ENCODE measurements around the gene RGPD6.
"Not testable (repeated sequence)": the region's sequence is repeated elsewhere in the genome, so short reads cannot be mapped to it uniquely, and the experiment has no call there.

The RGPD6 gene

GRCh38 chr2:110576763-110577416, at the start of gene RGPD6:
TSS of gene RGPD6 (minus strand) at chr2:110577222. CDS start at chr2:110577024, 198 bp downstream.
- not testable (repeated sequence) for DNase-seq (ENCODE audit: low read depth in 2 of 2)

DNA sequence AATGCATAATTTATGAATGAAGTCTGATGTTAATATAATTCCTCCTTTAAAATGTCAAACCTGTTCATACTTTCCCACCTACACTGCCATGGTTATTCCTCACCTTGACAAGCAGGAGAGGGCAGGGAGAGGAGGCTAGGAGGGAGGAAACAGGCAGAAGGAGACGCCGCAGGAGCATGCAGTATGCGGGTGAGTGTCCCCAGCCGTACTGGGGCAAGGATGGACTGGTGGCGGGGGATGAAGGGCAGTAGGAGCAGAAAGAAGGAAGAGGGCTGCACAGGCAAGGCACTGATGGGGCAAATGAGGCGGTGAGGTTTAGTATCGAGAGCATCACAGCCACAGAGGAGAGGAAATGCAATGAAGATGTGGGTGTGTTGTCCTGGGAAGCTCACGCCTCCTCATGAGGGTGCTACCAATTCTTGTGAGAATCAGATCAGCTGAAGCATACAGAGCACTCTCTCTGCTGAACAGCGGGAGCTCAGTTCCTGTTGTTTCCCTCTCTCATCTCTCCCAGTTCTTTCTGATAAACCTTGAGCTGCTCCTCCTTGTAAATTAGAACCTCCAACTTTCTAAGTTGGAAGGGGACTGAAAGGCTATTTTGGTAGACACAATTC, 42.4 kb upstream of the RGPD6 start:
- not testable (repeated sequence) for DNase-seq (ENCODE audit: low read depth in 2 of 2)

DNA sequence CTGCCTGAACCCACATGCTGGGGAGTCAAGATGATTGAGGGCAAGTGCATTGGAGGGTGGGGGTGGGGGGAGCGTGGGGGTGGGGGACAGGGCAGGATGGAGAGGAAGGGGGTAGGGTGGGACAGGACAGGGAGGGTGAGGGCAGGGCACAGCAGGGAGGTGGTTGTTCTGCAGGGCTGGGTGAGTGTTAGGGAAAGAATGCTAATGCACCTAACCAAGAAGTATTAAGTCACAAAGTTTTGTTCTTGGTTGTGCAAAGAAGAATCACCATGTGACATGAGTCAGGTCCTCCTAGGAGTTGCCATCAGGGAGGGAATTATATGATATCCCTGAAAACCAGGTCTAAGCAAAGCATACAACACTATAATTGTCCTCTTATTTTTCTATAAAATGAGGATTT, 36.9 kb upstream of the RGPD6 start:
- DNase-seq (ENCODE audit: low read depth in 2 of 2): not testable (repeated sequence)

DNA sequence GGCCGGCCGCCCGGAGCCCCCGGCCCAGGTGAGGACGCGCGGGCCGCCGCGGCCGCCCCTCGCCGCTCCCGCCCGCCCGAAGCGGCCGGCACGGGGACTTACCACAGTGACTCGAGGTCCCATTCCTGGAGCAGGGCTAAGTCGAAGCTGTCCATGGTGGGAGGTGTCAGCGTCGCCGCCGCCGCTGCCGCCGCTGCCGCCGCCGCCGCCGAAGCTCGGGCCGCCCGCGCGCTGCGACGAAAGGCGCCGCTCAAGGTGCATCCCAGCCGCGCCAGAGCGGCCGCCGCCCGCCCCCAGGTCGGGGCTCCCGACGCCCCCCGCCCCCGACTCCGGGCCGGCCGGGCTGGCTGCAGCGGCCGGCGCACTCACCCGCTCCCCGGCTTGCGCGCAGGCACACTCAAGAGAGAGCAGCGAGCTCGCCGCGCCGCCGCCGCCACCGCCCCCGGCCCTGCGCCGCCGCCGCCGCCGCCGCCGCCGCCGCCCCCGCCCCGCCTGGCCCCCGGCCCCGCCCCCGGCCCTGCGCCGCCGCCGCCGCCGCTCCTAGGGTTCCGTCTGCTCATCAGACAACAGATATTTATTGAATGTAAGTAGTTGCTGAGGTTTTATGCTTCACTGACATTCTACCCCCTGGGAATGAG, 33.7 kb upstream of the RGPD6 start:
- not testable (repeated sequence) for DNase-seq (ENCODE audit: low read depth in 2 of 2)

- not testable (repeated sequence) for DNase-seq (ENCODE audit: low read depth in 2 of 2)
Observed at GRCh38 chr2:110609843-110610612, 33.0 kb upstream of the RGPD6 start.

- DNase-seq (ENCODE audit: low read depth in 2 of 2): not testable (repeated sequence)
Observed at GRCh38 chr2:110608788-110609502, 31.9 kb upstream of the RGPD6 start.

- not testable (repeated sequence) for DNase-seq (ENCODE audit: low read depth in 2 of 2)
Observed at GRCh38 chr2:110605057-110605456, 28.0 kb upstream of the RGPD6 start.

DNA sequence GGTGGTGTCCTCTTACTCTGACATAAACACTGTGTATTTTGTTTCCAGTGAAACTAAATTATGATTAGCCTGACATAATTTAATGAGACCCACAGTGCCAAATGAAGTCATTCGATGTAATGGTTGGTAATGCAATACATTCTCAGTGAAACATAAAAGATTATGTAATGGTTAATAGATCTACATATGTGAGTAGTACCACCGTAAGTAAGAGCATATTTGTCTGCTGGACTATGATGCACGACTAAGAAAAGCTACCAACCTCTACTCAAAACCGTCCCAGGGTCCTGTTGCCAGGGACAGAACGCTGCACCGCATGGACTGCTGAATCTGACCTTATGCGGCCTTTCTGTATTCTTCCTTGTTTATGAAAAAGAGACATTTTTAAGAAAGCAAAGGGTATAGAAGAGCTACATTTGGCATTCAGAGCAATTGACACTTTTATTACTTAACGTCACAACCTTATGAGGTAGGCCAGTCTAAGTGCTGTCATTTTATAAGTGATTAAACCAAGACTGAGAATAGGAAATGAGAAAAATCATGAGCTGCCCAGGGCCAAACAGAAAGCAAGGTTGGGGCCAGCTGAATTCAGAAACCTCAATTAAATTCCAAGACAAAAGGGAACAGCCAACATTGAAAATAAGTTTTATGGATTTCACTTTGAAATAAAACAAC, 27.0 kb upstream of the RGPD6 start:
- DNase-seq (ENCODE audit: low read depth in 2 of 2): not testable (repeated sequence)

DNA sequence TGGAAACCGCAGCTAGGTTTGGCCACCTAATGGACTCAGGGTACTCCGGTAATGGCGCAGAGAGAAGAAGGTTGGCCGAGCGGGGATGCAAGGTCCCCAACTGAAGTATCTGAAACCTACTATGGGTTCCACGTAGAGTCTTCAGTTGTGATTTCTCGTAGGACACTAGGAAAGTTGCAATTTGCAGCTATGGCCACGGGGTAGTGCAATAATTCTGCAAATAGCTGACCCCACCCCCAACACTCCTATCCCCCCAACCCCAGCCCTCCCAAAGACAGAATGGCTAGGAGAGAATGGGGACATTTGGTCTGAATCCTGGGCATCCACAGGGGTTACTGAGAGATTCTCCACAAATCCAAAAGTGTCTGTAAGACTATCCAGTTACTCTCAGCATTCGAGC, 25.1 kb upstream of the RGPD6 start:
- DNase-seq (ENCODE audit: low read depth in 2 of 2): not testable (repeated sequence)

- not testable (repeated sequence) for DNase-seq (ENCODE audit: low read depth in 2 of 2)
Observed at GRCh38 chr2:110591973-110592372, 15.0 kb upstream of the RGPD6 start.

GRCh38 chr2:110589677-110590330, 12.8 kb upstream of the RGPD6 start:
- not testable (repeated sequence) for DNase-seq (ENCODE audit: low read depth in 2 of 2)

GRCh38 chr2:110588520-110588919, 11.5 kb upstream of the RGPD6 start:
- not testable (repeated sequence) for DNase-seq (ENCODE audit: low read depth in 2 of 2)

DNA sequence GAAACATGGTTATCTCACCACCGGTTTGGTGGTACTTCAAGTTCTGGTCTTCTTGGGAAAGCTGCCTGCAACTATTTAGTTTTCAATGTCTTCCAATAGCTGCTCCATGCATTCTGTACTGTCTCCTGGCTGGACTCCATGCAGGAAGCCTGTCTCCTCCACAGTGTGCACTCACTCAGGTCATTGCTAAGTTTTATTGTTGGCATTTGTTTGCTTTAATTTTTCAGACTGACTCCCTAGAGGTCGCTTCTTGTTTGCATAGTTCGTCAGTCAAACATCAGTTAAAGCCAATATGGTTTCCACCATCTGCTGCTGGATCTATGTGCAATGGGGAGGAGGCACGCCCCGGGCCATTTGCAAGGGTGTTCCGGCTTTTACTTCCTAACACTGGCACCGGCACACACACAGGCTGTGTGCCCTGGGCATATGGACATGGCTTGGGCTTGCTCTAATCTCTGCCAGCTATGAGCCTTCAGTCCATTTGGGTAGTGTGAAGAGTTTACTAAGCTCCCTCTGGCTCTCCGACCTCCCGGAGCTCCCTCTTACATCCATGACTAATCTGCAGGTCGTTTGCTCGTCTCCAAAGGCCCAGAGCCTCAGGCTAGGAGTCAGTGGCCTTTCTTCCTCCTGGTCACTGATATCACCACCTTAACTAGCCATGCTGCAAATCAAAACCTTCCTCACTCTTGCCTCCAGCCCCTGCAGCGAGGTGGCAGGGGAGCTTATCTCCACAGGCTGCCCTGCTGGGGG, 2.4 kb upstream of the RGPD6 start:
- DNase-seq (ENCODE audit: low read depth in 2 of 2): not testable (repeated sequence)

- DNase-seq (ENCODE audit: low read depth in 2 of 2): not testable (repeated sequence)
Observed at GRCh38 chr2:110578429-110578828, 1.4 kb upstream of the RGPD6 start.

DNA sequence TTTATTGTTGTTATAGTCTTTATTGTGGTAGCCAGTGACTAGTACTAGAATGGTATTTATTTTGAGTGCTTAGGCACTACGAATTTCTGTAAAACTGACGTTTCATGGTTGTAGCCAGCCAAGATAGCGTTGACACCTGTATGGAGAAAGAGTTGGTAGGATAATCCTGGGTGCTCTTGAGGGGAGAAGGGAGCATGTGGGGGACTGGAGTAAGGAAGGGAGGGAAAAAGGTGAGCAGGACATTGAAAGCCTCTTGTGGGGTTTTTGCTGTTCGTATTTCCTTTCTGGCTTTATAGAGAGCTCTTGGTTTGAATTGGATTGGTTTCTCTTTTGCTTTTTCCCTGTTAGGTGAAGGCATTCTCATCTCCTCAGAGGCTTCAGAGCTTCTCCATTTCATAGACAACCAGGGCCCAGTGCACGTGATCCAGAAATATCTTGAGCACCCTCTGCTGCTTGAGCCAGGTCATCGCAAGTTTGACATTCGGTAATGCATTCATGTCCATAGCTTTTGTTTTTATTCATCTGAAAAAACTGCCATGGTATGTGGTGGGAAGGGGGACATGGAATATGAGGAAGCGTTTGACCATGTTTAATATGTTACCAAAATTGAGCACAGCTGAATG, 77.2 kb downstream of the RGPD6 start:
- not testable (repeated sequence) for DNase-seq (ENCODE audit: low read depth in 2 of 2)

GRCh38 chr2:110496027-110496426, 81.0 kb downstream of the RGPD6 start:
- not testable (repeated sequence) for DNase-seq (ENCODE audit: low read depth in 2 of 2)

DNA sequence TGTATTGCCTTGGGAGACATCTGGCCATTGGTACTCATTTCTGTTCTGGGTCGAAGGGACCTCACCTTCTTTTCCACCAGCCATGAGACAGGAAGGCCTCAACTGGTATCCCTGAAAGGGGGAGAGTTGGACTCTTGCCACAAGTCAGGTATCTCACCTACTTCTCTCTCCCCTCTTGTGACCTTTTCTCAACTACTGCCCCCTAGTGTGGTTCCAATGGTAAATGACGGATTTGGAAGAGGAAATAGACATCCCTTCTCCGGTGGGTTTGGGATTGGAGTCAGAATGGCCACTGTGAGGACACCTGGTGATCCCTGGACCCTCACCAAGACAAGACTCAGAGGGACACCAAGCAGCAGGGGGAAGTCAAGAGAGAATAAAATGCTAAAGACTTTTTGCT, 82.5 kb downstream of the RGPD6 start:
- not testable (repeated sequence) for DNase-seq (ENCODE audit: low read depth in 2 of 2)

- not testable (repeated sequence) for DNase-seq (ENCODE audit: low read depth in 2 of 2)
Observed at GRCh38 chr2:110488991-110489390, 88.0 kb downstream of the RGPD6 start.

- DNase-seq (ENCODE audit: low read depth in 2 of 2): not testable (repeated sequence)
Observed at GRCh38 chr2:110482697-110483096, 94.3 kb downstream of the RGPD6 start.

All from stimulated activated CD8-positive, alpha-beta memory T cell treated with anti-CD3 and anti-CD28 coated beads, Interleukin-15, amount 100 ng/mL, for 4 hours (primary cell).